SU-DHL-6 (cell line): ENCODE results near the gene GRIFIN.

Experiments
- H2AFZ ChIP-seq: fragments of 200-600 bp; sonication (generic); 2 replicates; pipeline ENCODE4 v1.6.1; 2014; ENCODE audit warnings: low read depth, mild to moderate bottlenecking, moderate library complexity, mixed read lengths, antibody characterized with exemption, low read length; ENCODE audit not compliant: severe bottlenecking
- H3F3A ChIP-seq: fragments of 200-600 bp; shearing (Covaris generic); 2 replicates; pipeline ENCODE4 v1.6.0; 2016; ENCODE audit warnings: antibody characterized with exemption, mild to moderate bottlenecking; ENCODE audit not compliant: insufficient read depth
- H3K27ac ChIP-seq: fragments of 200-600 bp; sonication (generic); 2 replicates; pipeline ENCODE4 v1.5.1; 2016; ENCODE audit warnings: low read depth, mild to moderate bottlenecking, low read length, moderate library complexity, mixed read lengths
- H3K27me3 ChIP-seq: fragments of 200-600 bp; sonication (generic), shearing (Covaris generic); 2 replicates; pipeline ENCODE4 v1.6.0; 2014; ENCODE audit warnings: mild to moderate bottlenecking, low read length
- H3K36me3 ChIP-seq: fragments of 200-600 bp; sonication (generic); 2 replicates; pipeline ENCODE4 v1.6.1; 2014; ENCODE audit warnings: mild to moderate bottlenecking, low read length, mixed read lengths
- H3K4me2 ChIP-seq: fragments of 300-600, 200-600 bp; shearing (Covaris generic), sonication (generic); 2 replicates; pipeline ENCODE4 v1.6.0; 2014; ENCODE audit warnings: low read length, low read depth, mild to moderate bottlenecking; ENCODE audit not compliant: poor library complexity, severe bottlenecking
- H3K4me3 ChIP-seq: fragments of 200-600 bp; sonication (generic); 2 replicates; pipeline ENCODE4 v1.5.1; 2014; ENCODE audit warnings: antibody characterized with exemption, low read length, mild to moderate bottlenecking, mixed read lengths; ENCODE audit not compliant: insufficient read depth, poor library complexity, severe bottlenecking
- H3K79me2 ChIP-seq: fragments of 200-600 bp; sonication (generic); 2 replicates; pipeline ENCODE4 v1.6.1; 2014; ENCODE audit warnings: mild to moderate bottlenecking, low read length, moderate library complexity; ENCODE audit not compliant: insufficient read depth
- H3K9ac ChIP-seq: fragments of 200-600 bp; sonication (generic); 2 replicates; pipeline ENCODE4 v1.7.0; 2014; ENCODE audit warnings: mild to moderate bottlenecking, low read length
- H3K9me2 ChIP-seq: fragments of 200-600 bp; sonication (generic); replicated peaks from 2 replicates; pipeline ENCODE4 v1.6.1; 2014; ENCODE audit warnings: low read length; ENCODE audit not compliant: insufficient read depth
- H3K9me3 ChIP-seq: fragments of 200-600 bp; sonication (generic); 2 replicates; pipeline ENCODE4 v1.6.1; 2014; ENCODE audit warnings: low read length, mixed read lengths; ENCODE audit not compliant: insufficient read depth
- H4K20me1 ChIP-seq: fragments of 200-600 bp; sonication (generic); 2 replicates; pipeline ENCODE4 v1.6.1; 2014; ENCODE audit warnings: low read depth, mild to moderate bottlenecking, antibody characterized with exemption, low read length, moderate library complexity, mixed read lengths
- EZH2phosphoT487 ChIP-seq: fragments of 200-600 bp; sonication (generic), shearing (Covaris generic); conservative IDR thresholded peaks from 2 replicates; pipeline ENCODE4 v1.6.1; 2018; ENCODE audit warnings: mild to moderate bottlenecking, antibody characterized with exemption, low read length, moderate library complexity, mixed read lengths
- TF ChIP-seq, protein P1 (sequence below): fragments of 200-600 bp; sonication (generic); IDR thresholded peaks from one replicate; pipeline ENCODE4 v1.5.1; 2017; ENCODE audit warnings: antibody characterized with exemption, mild to moderate bottlenecking, low read length, moderate library complexity; ENCODE audit not compliant: insufficient read depth, poor library complexity, severe bottlenecking

The GRIFIN gene

DNA sequence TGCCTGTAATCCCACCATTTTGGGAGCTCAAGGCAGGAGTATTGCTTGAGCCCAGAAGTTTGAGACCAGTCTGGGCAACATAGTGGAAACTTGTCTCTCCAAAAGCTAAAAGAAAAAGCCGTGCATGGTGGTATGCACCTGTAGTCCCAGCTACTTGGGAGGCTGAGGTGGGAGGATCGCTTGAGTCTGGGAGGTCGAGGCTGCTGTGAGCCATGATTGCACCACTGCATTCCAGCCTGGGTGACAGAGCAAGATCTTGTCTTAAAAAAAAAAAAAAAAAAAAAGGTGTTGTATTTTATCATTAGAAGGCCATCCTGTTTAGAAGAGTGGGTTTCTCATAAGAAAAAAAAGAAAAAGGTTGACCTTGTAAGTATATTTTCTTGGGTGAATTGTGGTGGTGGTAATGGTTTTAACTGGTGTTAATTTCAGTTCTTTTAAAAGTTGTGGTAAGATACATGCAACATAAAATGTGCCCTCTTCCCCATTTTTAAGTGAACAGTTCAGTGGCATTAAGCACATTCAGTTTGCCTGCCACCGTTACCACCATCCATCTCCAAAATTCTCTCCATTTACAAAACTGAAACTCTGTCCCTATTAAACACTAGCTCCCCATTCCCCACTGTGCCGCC lies 34.7 kb downstream of the GRIFIN start:
- TF ChIP-seq EZH2phosphoT487: no peak
- TF ChIP-seq, protein P1, sequence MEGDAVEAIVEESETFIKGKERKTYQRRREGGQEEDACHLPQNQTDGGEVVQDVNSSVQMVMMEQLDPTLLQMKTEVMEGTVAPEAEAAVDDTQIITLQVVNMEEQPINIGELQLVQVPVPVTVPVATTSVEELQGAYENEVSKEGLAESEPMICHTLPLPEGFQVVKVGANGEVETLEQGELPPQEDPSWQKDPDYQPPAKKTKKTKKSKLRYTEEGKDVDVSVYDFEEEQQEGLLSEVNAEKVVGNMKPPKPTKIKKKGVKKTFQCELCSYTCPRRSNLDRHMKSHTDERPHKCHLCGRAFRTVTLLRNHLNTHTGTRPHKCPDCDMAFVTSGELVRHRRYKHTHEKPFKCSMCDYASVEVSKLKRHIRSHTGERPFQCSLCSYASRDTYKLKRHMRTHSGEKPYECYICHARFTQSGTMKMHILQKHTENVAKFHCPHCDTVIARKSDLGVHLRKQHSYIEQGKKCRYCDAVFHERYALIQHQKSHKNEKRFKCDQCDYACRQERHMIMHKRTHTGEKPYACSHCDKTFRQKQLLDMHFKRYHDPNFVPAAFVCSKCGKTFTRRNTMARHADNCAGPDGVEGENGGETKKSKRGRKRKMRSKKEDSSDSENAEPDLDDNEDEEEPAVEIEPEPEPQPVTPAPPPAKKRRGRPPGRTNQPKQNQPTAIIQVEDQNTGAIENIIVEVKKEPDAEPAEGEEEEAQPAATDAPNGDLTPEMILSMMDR: no peak

DNA sequence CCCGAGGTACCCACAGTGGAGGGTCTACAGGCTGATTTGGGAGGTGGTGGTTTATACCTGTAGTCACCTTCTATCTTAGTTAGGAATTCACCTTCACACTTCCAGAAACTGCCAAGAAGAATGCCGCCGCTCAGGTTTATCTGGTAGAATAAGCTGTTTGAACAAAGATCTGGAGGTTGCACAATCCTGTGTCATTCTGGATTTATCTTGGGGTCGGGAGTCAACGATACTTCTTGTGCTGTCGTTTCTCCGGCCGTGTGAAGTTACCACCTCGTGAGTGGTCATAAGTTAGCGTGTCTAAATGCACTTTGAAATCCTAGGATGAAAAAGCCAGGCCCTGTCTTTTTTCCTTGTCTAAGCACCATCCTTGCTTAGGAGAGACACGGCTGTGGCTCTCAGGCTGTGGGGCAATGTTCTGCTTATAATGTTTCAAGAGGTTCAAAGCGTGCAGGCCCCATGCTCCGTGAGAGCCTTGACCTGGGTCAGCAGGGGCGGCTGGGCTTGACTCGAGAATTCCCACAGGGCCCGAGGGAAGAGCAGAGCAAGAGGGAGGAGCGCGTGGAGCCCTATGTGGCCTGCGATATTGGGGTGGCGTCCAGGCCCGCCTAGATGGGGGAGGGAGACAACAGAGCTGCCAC lies 35.5 kb downstream of the GRIFIN start:
- Histone ChIP-seq H3K4me2 (no peak overlapping the region), H3K27me3 (no peaks in the 10 kb centered on the region), H3K9ac (no peak overlapping the region), H3K9me3 (no peaks in the 10 kb centered on the region), H3K4me3 (no peak overlapping the region), H2AFZ (no peak overlapping the region), H3F3A (no peaks in the 10 kb centered on the region), H3K9me2 (no peaks in the 10 kb centered on the region), H3K79me2 (no peaks in the 10 kb centered on the region), H3K27ac (no peak overlapping the region), H3K36me3 (no peaks in the 10 kb centered on the region), H4K20me1 (no peaks in the 10 kb centered on the region)
- TF ChIP-seq, protein P1: no peak
- TF ChIP-seq EZH2phosphoT487: no peak

More for the DNA sequence above, 34.7 kb downstream of the GRIFIN start:
- Histone ChIP-seq H3K4me2 (no peak overlapping the region), H3F3A (no peaks in the 10 kb centered on the region), H3K79me2 (no peaks in the 10 kb centered on the region), H2AFZ (no peak overlapping the region), H3K4me3 (no peak overlapping the region), H3K36me3 (no peaks in the 10 kb centered on the region), H3K9me3 (no peaks in the 10 kb centered on the region), H4K20me1 (no peaks in the 10 kb centered on the region), H3K9me2 (no peaks in the 10 kb centered on the region), H3K9ac (no peak overlapping the region), H3K27ac (no peak overlapping the region), H3K27me3 (no peaks in the 10 kb centered on the region)

DNA sequence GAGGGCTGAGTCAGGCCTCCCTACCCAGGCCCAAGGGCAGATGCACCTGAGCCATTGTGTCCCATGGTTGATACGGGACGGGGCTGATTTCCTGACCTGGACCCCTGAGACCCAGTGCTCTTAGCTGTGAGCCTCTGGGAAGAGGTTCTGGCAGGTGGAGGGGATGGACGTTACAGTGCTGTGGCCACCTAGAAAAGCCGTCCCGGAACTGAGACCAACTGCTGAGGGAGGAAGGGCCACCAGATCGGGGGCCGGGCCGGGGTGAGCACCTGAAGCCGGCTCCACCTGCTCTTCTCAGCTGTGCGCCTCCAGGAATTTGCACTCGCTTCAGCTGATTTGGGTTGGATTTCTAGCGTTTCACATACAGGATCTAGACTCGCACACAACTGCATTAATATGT lies 37.4 kb downstream of the GRIFIN start:
- Histone ChIP-seq H3K4me3 (no peak overlapping the region), H3K27ac (no peak overlapping the region), H3K9me3 (no peaks in the 10 kb centered on the region), H3K36me3 (no peaks in the 10 kb centered on the region), H4K20me1 (no peaks in the 10 kb centered on the region), H3K79me2 (no peaks in the 10 kb centered on the region), H3K9ac (no peak overlapping the region), H3K4me2 (no peak overlapping the region), H2AFZ (no peak overlapping the region), H3F3A (no peaks in the 10 kb centered on the region), H3K27me3 (no peaks in the 10 kb centered on the region), H3K9me2 (no peaks in the 10 kb centered on the region)
- TF ChIP-seq EZH2phosphoT487: no peak
- TF ChIP-seq, protein P1: no peak
